Mammary epithelial cell (primary cell): ENCODE results near the gene SULT2B1.

Source experiments
- CTCF ChIP-seq, 2 donors: IDR thresholded peaks in 1 of 2; conservative IDR thresholded peaks in 1 of 2; 2 replicates each; pipeline ENCODE4 v1.5.1; 2011 to 2012; ENCODE audit warnings: inconsistent platforms in 2 of 2, low read length in 2 of 2, mild to moderate bottlenecking in 2 of 2, control low read depth in 1 of 2, low read depth in 1 of 2; ENCODE audit not compliant: insufficient read depth in 1 of 2; ENCODE audit errors: extremely low read depth in 1 of 2
- EZH2 ChIP-seq: IDR thresholded peaks from 2 replicates; pipeline ENCODE4 v1.6.1; 2012; ENCODE audit warnings: low read length, inconsistent platforms, borderline replicate concordance

DNA sequence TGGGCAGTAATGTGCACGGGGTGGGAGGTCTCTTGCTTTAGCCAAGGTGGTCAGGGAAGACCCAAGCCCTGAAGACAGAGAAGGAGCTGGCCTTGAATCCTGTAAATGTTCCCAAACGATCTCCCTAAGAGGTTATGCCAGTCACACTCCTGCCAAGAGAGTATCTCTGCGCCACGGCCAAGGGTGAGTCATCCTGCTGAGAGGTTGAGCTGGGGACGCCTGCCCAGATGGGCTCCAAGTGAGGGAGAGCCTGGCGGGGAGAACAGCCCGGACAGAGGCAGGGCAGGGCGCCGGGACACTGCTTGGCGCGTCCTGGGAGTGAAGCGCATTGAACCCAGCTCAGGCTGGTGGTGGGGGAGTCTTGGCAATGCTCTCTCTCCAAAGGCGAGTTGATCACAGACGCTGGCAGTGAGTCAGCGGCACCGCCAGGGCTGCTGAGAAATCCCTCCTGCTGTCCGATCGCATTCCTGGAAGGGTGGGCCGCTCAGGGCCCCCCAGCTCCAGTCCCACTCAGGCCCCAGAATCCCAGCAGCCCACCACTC, 16.4 kb downstream of the SULT2B1 start:
- TF ChIP-seq CTCF (conservative IDR thresholded peaks at IDR 0.05 in 1 of 2, IDR thresholded peaks at IDR 0.05 in 1 of 2; ENCODE audit: extremely low read depth in 1 of 2, insufficient read depth in 1 of 2, low read depth in 1 of 2, low read length in 2 of 2) (no peak), EZH2 (no peak)
